Measurements from ENCODE around the gene LHB. TPM values are rescaled to one million over a fixed set of nuclear protein-coding genes. Genes with fewer than 3 reads are reported as not detected.

Gene LHB
- total RNA-seq (2012; rRNA removed) (not detected in 2 replicates), polyA plus RNA-seq (2012; rRNA removed) (not detected in 2 replicates), Bru-seq, nascent RNA (not detected), BruChase-seq, experiment 1, labeled RNA remaining after a 6-hour chase (not detected), BruChase-seq, experiment 2, labeled RNA remaining after a 2-hour chase (not detected)
- 0.37 TPM in 1 of 2 replicates, not detected in the other for polyA plus RNA-seq (2012; cell fraction: cytosol; rRNA removed)
- 1.7 and 5.0 TPM in 2 replicates for polyA plus RNA-seq (2012; cell fraction: nucleus; rRNA removed; ENCODE audit: low replicate concordance)
- long read RNA-seq: 0 reads

DNA sequence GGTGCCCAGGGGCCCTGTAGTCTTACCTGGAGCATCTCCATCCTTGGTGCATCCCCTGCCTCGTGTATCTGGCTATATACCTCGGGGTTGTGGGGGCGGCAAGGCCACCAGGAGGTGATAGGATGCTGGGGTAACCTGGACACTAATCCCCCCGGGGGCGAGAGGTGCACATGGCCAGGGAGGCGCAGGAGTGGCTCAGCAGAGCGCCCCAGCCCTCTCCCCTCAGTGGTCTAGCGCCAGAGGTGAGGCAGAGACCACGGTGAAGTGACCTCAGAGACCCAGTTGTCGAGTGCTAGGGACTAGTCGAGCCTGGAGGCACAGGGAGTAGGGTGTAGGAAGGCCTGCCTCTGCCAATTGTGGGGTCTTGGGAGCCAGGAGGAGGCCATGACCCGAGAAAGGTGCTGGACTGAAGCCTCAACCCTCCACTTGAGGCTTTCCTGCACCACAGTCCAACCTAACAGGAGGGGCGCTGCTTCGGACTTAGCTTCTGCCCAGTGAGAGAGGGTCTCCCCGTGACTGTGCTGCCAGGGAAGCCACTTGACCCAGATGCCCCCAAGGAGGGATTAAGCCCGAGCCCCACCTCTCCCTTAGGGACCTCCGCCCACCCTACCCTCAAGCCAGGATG lies at the start of gene LHB:
Gene LHB, minus strand, starts transcription at position 51 of the 625 bp plus-strand sequence. Its CDS starts 10 bp downstream, at position 41.
- no peak within 1 kb of the TSS; the same call in 1 of the 2 replicates for H3K56ac ChIP-seq (ENCODE audit: extremely low read depth, insufficient read depth, low read length)
- H3K14ac ChIP-seq (replicated peaks; ENCODE audit: low read depth, low read length): no peak within 1 kb of the TSS
- H3K4me1 ChIP-seq (ENCODE audit: control insufficient read depth, insufficient read depth, low read length): peaks cover 5% of the 10 kb centered on the region; the same call in 1 of the 2 replicates
- peak within 1 kb of the TSS; percentile 78 for H2AFZ ChIP-seq (replicated peaks; ENCODE audit: low read length, poor library complexity)
- no peak within 1 kb of the TSS for H2BK20ac ChIP-seq (ENCODE audit: low read depth, low read length)
- H3K36me3 ChIP-seq (ENCODE audit: control insufficient read depth, insufficient read depth, low read length): peaks cover 31% of the 10 kb centered on the region
- TF ChIP-seq POLR2A (IDR thresholded peaks at IDR 0.05; ENCODE audit: low read depth, low read length) (no peak), MAZ (IDR thresholded peaks at IDR 0.05; ENCODE audit: borderline replicate concordance, low read depth, low read length) (no peak), SMC3 (IDR thresholded peaks at IDR 0.05; ENCODE audit: low read depth, low read length) (no peak), CHD1 (IDR thresholded peaks at IDR 0.05; ENCODE audit: low read depth, low read length) (no peak), ELK1 (IDR thresholded peaks at IDR 0.05; ENCODE audit: borderline replicate concordance, low read depth, low read length) (no peak), FOS (IDR thresholded peaks at IDR 0.05; ENCODE audit: low read depth, low read length) (no peak), USF2 (IDR thresholded peaks at IDR 0.05; ENCODE audit: low read depth, low read length) (no peak), RCOR1 (IDR thresholded peaks at IDR 0.05; ENCODE audit: insufficient replicate concordance, low read length) (no peak), MXI1 (IDR thresholded peaks at IDR 0.05; ENCODE audit: borderline replicate concordance, low read depth, low read length) (no peak), NFE2L2 (IDR thresholded peaks at IDR 0.05; ENCODE audit: low read depth, low read length) (no peak), BHLHE40 (IDR thresholded peaks at IDR 0.05; ENCODE audit: low read depth, low read length) (no peak), RFX5 (IDR thresholded peaks at IDR 0.05; ENCODE audit: low read depth, low read length) (no peak)
- no peak within 1 kb of the TSS for H3K18ac ChIP-seq (ENCODE audit: low read depth, low read length)
- H4K20me1 ChIP-seq (ENCODE audit: insufficient read depth, low read length): no peaks in the 10 kb centered on the region; the same call in 1 of the 2 replicates
- dilution Hi-C loops (cut with HindIII; ENCODE audit: low sequenced_read_pairs, unreplicated experiment) (no loop called here), in situ Hi-C loops (cut with MboI; ENCODE audit: low sequenced_read_pairs) (no loop called here), intact Hi-C loops (cut with micrococcal nuclease) (no loop called here)
- no peak within 1 kb of the TSS for H3K27ac ChIP-seq (ENCODE audit: insufficient read depth, low read length)
- H3K9me1 ChIP-seq (ENCODE audit: insufficient read depth, low read length): 0 out of 2 replicates have a peak, but pooled peaks cover 3% of the 10 kb centered on the region
- H3K9me3 ChIP-seq (ENCODE audit: control insufficient read depth, insufficient read depth, low read length): no peaks in the 10 kb centered on the region
- H3K27me3 ChIP-seq (ENCODE audit: control insufficient read depth, insufficient read depth, low read length): peaks cover 2% of the 10 kb centered on the region; the same call in 1 of the 2 replicates
- no peak for ATAC-seq (ENCODE audit: low read depth)
- H3K4me2 ChIP-seq (ENCODE audit: low read depth, low read length): peak within 1 kb of the TSS; percentile 93
- no peak within 1 kb of the TSS for H2BK5ac ChIP-seq (ENCODE audit: low read depth, low read length, poor library complexity, severe bottlenecking)
- no peak within 1 kb of the TSS for H2BK120ac ChIP-seq (ENCODE audit: low read depth, low read length)
- H3K4ac ChIP-seq (ENCODE audit: low read depth, low read length): no peak within 1 kb of the TSS
- H3K4me3 ChIP-seq (ENCODE audit: insufficient read depth, low read depth, low read length): peak within 1 kb of the TSS; percentile 32
- POLR2A ChIA-PET (ENCODE audit: unreplicated experiment): no interaction called here
- WGBS, 2 experiments (ENCODE audit: extremely low coverage in 2 of 2, insufficient read length in 1 of 2): 80% methylated on average over 2 of the region's 17 CpGs; no CpG with 5 or more reads in 1 of the 2 experiments
- no peak within 1 kb of the TSS for H3K23ac ChIP-seq (ENCODE audit: low read depth, low read length)
- no peak within 1 kb of the TSS for H4K5ac ChIP-seq (ENCODE audit: low read depth, low read length)
- no peak within 1 kb of the TSS for H4K91ac ChIP-seq (ENCODE audit: insufficient read depth, low read depth, low read length)
- CTCF ChIA-PET: interaction anchor here (1.2 to 1.5 kb wide), 2 partner anchors 24 to 39 kb away, joined by 4 to 5 read pairs; partner anchors contain the start of genes GYS1 and RUVBL2
- peaks cover 0 to 3% of the 10 kb centered on the region in 2 experiments; a peak in 1 of 4 replicates for H3K79me1 ChIP-seq (ENCODE audit: low read depth in 1 of 2, low read length in 2 of 2)
- no peak within 1 kb of the TSS for H2AK5ac ChIP-seq (ENCODE audit: low read depth, low read length)
- no TSS peak for BruUV-seq (replicated peaks)
- no peak within 1 kb of the TSS for H3K9ac ChIP-seq (ENCODE audit: low read depth, low read length)
- no peak within 1 kb of the TSS for H2BK15ac ChIP-seq (ENCODE audit: low read depth, low read length)
- peak within 1 kb of the TSS; percentile 60 for H2AK9ac ChIP-seq (replicated peaks; ENCODE audit: low read depth, low read length, poor library complexity)
- H4K8ac ChIP-seq (ENCODE audit: low read depth in 2 of 2, low read length in 2 of 2): peak within 1 kb of the TSS in 1 of 2 experiments; percentile 67; a peak in 1 of 4 replicates
- DNase-seq: no peak

All from IMR-90 (cell line).